Ramos (cell line): ENCODE data around the gene PORCN.

Source experiments
- in situ Hi-C: fragments of 300-500 bp; cut with MboI; formaldehyde crosslinking; loops from one replicate; pipeline ENCODE4 v1.14.3; 2022; ENCODE audit warnings: low sequenced_read_pairs; ENCODE audit not compliant: unreplicated experiment

PORCN gene

GRCh38 chrX:48508400-48509244, at the start of gene PORCN:
PORCN (plus strand) TSS chrX:48508992; CDS start chrX:48509821, 829 bp downstream.
- in situ Hi-C loops = loop anchor here (25.0 kb wide), 1 partner anchor 421 kb away; no protein-coding TSS in a partner anchor

DNA sequence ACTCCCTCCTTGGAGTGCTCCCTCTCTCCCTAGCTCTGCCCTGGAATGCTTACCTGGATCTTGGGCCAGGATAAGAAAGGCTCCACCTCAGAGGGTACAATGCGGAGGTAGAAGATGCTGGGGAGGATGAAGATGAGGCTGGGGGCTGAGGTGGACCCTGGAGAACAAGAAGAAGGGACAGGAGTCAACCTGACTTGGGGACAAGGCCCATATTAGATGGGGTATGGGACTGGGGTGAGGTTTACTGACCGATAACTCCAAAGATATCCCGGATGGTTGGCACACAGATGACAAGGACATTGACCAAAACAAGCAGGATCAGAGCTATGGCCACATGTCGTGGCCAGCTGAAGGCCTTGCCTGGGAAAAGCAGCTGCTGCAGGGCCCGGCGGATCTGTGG, 49.3 kb upstream of the PORCN start:
- in situ Hi-C loops = no loop called here

- in situ Hi-C loops = no loop called here
These were observed 48.8 kb upstream of the PORCN start for GRCh38 chrX:48460031-48460430.

- in situ Hi-C loops = no loop called here
These were observed 48.2 kb upstream of the PORCN start for GRCh38 chrX:48460606-48461005.

GRCh38 chrX:48461830-48462229, 47.0 kb upstream of the PORCN start:
- in situ Hi-C loops = no loop called here

DNA sequence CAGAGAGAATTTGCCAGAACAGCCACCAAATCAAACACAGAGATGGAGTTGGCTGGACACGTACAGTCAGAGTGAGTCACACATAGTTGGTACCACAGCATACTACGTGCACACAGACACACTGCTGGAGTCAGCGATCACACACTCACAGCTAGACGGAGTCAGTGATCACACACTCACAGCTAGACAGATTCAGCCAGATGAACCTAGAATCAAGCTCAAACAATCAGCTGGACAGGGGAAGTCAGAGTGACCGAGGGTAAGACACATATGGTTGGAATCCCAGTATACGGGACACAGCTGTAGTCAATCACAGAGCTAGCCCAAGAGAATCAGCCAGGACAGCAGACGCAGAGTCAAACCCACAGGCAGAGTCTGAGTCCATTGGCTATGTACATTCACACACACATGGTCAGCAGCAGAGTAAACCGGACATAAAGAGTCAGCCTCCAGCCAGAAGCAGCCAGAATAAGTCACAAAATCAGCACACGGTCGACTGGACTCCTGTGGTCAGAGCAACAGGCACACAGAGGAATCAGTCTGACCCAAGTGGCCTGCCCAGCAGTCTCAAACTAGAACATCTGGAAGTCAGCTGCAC, 43.4 kb upstream of the PORCN start:
- in situ Hi-C loops = no loop called here

DNA sequence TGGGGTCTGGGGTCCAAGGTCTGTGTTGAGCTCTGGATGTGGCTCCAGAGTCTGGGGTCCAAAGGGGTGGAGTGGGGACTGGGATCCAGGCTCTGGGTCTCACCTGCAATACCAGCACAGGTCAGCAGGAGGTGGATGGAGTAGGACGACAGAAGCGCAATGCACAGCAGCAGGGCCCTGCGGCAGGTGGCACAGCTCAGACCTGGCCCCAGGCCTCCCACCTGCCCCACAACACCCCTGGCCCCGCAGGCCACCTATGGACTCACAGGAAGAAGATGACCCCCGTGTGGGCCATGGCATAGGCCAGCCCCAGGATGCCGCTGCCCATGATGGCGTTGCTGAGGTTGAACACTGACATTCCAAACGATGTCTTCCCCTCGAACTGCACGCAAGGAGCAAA, 42.1 kb upstream of the PORCN start:
- in situ Hi-C loops = no loop called here

GRCh38 chrX:48467281-48467761, 41.5 kb upstream of the PORCN start:
- in situ Hi-C loops = no loop called here

- in situ Hi-C loops = no loop called here
These were observed 40.5 kb upstream of the PORCN start for GRCh38 chrX:48468247-48468671.

DNA sequence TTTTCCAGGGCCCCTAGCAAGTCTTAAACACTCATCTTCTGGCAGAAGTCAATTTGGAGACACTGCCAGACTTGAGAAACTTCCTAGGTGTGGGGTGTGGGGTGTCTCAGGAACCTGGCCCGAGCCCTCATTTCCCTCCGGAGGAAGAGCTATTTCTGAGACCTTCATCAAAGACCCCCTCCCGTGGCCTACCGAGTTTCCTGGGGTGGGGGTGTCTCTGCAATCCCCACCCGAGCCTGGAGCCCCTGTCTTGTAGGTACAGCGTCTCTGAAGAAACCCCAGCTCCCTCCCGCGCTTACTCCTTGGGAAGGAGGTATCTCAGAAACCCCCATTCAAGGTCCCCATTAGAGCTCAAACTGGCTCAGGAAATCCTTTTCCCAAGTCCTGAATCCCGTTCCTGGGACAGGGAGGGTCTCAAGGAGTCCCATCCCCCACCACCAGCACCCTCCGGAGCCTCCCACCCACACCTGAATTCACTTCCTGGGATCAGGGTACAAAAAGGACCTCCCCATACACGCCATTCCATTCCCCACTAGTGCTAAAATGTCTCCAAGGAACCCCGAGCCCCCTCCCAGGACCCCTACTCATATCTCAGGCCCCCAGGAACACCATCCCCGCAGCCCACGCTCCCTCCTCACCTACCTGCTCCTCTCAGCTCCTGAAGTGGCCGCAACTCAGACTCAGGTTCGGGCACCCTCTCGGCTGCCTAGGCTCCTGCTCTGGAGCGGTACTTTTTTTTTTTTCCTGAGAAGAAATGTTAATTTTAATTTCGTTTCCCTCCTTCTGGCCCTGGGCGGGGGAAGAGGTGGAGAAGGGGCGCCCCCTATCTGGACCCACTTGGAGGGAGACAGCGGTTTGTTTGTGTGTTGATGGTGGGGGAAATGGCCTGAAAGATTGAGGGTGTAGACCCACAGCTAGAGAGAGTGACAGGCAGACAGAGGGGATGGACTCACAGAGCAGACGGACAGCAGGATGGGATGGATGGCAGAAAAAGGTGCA, 39.8 kb upstream of the PORCN start:
- in situ Hi-C loops = no loop called here

- in situ Hi-C loops = no loop called here
These were observed 38.5 kb upstream of the PORCN start, which contains the start of gene SLC38A5 for GRCh38 chrX:48470110-48470832. SLC38A5 (minus strand) TSS chrX:48470260; CDS start chrX:48467924, 2,336 bp downstream.

DNA sequence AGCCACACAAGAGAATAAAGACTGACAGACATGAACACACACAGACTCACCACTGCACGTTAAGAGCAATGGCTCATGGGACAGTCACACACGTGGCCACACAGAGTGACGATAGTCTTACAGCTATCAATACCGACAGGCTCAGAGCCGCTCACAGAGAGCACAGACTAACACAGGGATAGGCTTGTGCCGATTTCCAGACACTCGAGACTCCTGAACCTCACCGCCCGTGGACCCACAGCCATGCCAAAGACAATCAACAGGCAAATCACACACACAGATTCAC, 38.0 kb upstream of the PORCN start:
- in situ Hi-C loops = no loop called here

GRCh38 chrX:48471504-48471903, 37.3 kb upstream of the PORCN start:
- in situ Hi-C loops = no loop called here

DNA sequence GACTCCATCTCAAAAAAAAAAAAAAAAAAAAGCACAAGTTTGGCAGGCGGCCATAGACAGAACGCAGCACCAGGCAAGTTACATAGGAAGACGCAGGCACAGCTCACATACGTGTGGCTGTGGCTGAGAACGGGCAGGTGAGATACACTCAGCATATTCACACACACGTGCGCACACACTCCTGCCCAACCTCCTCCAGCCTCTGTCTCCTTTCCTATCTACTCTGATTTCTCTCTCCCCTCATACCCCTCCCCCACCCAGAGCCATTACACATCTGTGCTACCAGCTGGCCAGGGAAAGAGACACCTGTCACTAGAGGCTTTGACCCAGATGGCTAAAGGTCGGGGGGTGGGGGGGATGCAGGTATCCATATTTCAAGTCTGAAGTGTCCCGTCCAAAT, 36.6 kb upstream of the PORCN start:
- in situ Hi-C loops = no loop called here

GRCh38 chrX:48472851-48473703, 35.7 kb upstream of the PORCN start:
- in situ Hi-C loops = no loop called here

DNA sequence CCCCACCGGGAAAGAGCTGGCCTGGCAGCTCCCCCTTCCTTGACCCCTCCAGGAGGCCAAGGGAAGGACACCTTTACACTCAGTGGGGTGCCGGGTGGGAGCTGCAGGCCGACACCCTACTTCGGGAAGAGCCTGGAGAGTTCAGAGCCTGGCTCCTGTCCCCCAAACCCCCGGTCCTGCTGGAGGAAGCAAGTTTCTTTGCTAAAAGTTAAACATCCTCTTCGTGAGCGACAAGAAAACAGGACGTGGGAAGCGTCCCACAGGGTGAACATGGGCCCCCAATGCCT, 35.1 kb upstream of the PORCN start:
- in situ Hi-C loops = no loop called here

DNA sequence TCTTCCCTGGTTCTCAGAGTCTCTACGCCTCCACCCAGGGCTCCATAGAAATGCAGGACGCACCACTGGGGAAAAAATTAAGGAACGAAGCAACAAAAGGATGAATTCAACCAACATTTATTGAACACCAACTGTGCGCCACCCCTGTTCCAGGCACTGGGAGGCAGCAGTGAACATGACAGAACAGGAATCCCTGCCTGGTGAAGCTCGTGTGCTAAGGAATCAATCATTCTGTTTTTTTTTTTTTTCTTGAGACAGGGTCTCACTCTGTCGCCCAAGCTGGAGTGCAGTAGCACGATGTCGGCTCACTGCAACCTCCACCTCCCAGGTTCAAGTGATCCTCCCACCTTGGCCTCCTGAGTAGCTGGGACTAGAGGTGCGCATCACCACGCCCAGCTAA, 34.7 kb upstream of the PORCN start:
- in situ Hi-C loops = no loop called here

GRCh38 chrX:48474581-48474980, 34.2 kb upstream of the PORCN start:
- in situ Hi-C loops = no loop called here

- in situ Hi-C loops = no loop called here
These were observed 33.5 kb upstream of the PORCN start for GRCh38 chrX:48475296-48475695.
